ENCODE data around the gene CBR1.
A peak's percentile ranks its signal among the peaks of the same experiment; 100 is the strongest.
"Not testable (repeated sequence)": the region's sequence is repeated elsewhere in the genome, so short reads cannot be mapped to it uniquely, and the experiment has no call there.

Gene CBR1

GRCh38 chr21:36082237-36082664 lies 12.4 kb downstream of the CBR1 start:
- no peak for DNase-seq

GRCh38 chr21:36087362-36088138 lies 17.7 kb downstream of the CBR1 start:
- no peak for DNase-seq

GRCh38 chr21:36089946-36090345 lies 20.1 kb downstream of the CBR1 start:
- no peak for DNase-seq

- no peak for DNase-seq
Observed at GRCh38 chr21:36092681-36093080, 22.9 kb downstream of the CBR1 start.

- no peak for DNase-seq
Observed at GRCh38 chr21:36093512-36093911, 23.7 kb downstream of the CBR1 start.

- DNase-seq, result no peak
Observed at GRCh38 chr21:36096398-36097290, 26.8 kb downstream of the CBR1 start.

GRCh38 chr21:36097427-36098181 lies 27.8 kb downstream of the CBR1 start:
- no peak for DNase-seq

GRCh38 chr21:36098182-36098532 lies 28.3 kb downstream of the CBR1 start:
- no peak for DNase-seq

GRCh38 chr21:36099000-36099399 lies 29.2 kb downstream of the CBR1 start:
- no peak for DNase-seq

- not testable (repeated sequence) for DNase-seq
Observed at GRCh38 chr21:36099695-36100211, 29.9 kb downstream of the CBR1 start.

GRCh38 chr21:36100971-36101641 lies 31.3 kb downstream of the CBR1 start:
- DNase-seq, result no peak

GRCh38 chr21:36103434-36103833 lies 33.6 kb downstream of the CBR1 start:
- no peak for DNase-seq

GRCh38 chr21:36104317-36105300 lies 34.8 kb downstream of the CBR1 start:
- DNase-seq, result peak; percentile 12 to 43 (median 30)

- no peak for DNase-seq
Observed at GRCh38 chr21:36105327-36105842, 35.6 kb downstream of the CBR1 start.

- no peak for DNase-seq
Observed at GRCh38 chr21:36109868-36110267, 40.0 kb downstream of the CBR1 start.

- no peak for DNase-seq
Observed at GRCh38 chr21:36111238-36111637, 41.4 kb downstream of the CBR1 start.

GRCh38 chr21:36113647-36114428 lies 44.0 kb downstream of the CBR1 start:
- DNase-seq, result no peak

GRCh38 chr21:36115138-36115730 lies 45.4 kb downstream of the CBR1 start:
- DNase-seq, result no peak

GRCh38 chr21:36117286-36117741 lies 47.5 kb downstream of the CBR1 start:
- no peak for DNase-seq

Data from activated CD4-positive, CD25-positive, alpha-beta regulatory T cell (primary cell).